HG03025 (cell line): Measurements from ENCODE around the gene WNT4.

Experiments used
- ATAC-seq: cut with Tn5 transposase; IDR thresholded peaks from one replicate; pipeline ENCODE4 v1.9.1; 2021; ENCODE audit warnings: mild to moderate bottlenecking, moderate library complexity; ENCODE audit not compliant: unreplicated experiment, low FRiP score

Gene WNT4

GRCh38 chr1:22143065-22144033, at the start of gene WNT4:
Gene WNT4, minus strand, starts transcription at chr1:22143097. Its CDS starts 175 bp downstream, at chr1:22142922.
- no peak for ATAC-seq

DNA sequence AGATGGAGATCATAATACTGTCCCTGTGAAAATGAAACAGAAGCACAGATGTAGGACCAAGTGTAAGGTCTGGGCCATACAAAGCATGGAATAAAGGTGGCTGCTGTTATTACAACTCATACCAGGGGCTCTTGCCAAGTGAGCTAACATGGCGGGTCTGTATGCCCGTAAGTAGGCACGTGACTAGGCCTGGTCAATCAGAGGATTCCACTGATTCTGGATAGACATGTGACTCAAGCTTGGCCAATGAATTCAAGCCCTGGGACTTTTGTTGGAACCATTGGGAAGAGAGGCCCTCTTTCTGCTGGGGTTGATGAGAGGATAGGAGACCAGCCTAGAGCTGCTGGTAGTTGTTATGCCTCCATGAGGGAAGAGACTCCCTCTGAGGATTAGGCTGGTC, 47.8 kb upstream of the WNT4 start:
- ATAC-seq = no peak

GRCh38 chr1:22190251-22190650, 47.4 kb upstream of the WNT4 start:
- ATAC-seq = no peak

GRCh38 chr1:22189619-22190018, 46.7 kb upstream of the WNT4 start:
- ATAC-seq = no peak

- no peak for ATAC-seq
Observed at GRCh38 chr1:22188914-22189313, 46.0 kb upstream of the WNT4 start.

GRCh38 chr1:22188436-22188835, 45.5 kb upstream of the WNT4 start:
- no peak for ATAC-seq

- no peak for ATAC-seq
Observed at GRCh38 chr1:22186311-22186710, 43.4 kb upstream of the WNT4 start.

DNA sequence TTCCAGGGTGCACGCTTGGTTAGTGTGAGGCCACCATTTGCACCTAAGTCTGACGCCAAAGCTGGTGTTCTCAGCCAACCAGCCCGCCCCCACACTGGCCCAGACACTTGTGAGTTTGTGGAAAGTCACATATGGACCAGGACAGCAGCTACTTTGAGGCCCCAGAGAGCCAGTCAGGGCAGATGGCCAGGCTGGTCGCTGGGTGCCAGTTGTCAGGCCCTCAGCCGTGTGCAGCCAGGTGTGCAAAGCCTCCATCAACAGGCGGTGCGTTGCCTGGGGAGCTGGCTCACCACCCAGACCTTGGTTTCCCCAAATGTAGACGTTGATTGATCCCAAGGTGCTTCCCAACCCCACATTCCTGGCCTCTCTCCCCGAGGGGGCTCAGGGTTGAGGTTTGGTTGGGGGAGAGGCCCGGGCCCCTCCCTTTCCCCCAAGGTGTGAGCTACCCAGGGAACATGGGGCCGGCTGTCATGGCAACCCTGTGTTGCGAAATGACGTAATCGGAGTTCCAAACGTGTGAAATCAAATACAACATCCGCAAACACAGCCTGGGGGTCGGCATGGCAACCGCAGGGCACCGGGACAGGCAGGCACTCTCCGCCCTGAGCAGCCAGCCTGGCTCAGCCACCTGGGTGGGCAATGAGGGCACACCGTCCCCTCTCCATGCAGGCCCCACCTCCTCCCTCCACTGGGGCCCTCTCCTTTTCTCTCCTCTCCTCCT, 42.2 kb upstream of the WNT4 start:
- no peak for ATAC-seq

DNA sequence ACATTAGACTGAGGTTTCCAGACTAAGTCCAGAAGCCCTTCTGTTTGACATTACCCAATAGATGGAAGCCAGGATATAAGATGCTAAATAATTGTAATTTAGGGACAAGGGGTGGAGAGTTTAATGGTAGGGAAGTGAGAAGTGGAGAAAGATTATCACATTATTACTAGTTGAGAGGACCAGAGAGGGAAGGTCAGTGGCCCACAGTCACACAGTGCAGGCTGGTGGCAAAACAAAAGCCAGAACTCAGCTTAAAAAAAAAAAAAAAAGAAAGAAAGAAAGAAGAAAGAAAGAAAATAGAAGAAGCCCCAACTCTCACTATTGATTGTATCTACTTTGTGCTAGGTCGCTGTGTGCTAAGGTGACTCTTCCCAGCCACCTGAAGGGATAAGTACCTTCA, 41.6 kb upstream of the WNT4 start:
- ATAC-seq = no peak

DNA sequence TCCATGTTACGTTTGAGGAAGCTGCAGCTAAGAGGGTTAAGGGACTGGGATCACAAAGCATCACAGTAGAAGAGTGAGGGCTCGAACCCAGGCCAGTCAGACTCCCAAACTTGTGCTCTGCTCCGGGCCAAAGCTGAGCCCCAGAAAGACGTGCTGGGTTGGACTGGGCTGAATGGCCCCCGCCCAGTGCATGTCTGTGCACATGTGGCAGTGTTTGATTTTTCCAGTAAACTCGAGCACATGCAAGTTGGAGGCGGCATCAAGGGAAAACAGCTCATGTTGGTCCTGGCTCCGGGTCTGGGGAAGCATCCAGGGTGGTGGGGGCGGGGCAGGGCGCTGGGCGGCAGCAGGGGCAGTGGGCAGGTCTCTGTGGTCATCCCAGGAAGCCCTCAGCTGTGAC, 39.8 kb upstream of the WNT4 start:
- ATAC-seq = no peak

GRCh38 chr1:22179197-22179803, 36.4 kb upstream of the WNT4 start:
- ATAC-seq = no peak

GRCh38 chr1:22177354-22178003, 34.6 kb upstream of the WNT4 start:
- no peak for ATAC-seq

DNA sequence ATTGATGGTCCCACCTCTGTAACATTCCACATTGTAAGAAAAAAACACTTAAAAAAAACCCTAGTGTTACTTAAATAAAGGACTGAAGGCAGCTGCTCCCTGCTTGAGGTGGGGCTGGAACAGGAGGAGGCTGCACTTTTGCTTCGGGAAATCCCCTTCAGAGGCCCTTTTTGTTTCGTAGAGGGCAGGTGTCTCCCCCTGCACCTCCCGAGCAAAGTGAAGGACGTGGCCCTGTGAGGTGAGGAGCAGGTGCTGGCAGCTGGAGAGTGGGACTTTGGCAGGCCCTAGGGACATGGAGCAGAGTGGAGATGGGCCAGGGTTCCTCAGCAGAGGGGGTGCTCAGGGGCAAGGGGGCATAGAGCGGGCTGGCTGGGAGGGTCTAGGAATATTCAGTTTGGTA, 33.4 kb upstream of the WNT4 start:
- ATAC-seq = no peak

GRCh38 chr1:22174446-22175220, 31.7 kb upstream of the WNT4 start:
- no peak for ATAC-seq

DNA sequence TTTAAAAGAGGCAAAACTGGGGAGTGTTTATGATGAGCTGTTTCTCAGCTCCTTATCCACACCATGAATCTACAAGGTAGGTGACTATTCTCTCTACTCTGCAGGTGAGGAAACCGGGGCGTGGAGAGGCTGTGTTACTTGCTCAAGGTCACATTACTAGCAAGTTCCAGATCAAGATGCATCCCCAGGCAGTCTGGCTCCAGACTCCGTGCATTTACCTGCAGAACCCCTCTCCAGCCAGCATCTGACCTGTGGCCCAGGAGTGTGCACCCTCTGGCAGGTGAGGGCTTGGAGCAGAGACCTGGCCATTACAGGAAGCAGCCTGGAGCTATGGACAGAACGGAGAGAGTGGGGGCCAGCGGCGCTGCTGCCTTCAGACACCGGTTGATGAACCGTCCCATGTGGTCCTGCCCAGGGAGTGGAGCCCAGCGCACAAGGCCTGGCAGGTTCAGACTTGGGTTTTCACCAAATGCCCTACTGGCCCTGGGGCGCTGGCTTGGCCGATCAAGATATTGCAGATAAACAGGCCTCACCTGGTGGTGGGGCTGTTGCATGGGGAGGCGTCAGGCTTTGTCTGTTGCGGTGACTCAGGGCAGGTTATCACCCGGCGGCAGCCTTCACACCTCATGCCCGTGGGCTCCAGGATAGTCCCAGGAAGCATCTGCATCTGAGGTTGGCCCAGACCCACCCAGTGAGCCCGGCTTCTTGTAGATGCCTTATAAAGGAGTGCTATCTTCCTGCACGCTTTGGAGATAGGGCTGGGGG, 29.2 kb upstream of the WNT4 start:
- ATAC-seq = no peak

DNA sequence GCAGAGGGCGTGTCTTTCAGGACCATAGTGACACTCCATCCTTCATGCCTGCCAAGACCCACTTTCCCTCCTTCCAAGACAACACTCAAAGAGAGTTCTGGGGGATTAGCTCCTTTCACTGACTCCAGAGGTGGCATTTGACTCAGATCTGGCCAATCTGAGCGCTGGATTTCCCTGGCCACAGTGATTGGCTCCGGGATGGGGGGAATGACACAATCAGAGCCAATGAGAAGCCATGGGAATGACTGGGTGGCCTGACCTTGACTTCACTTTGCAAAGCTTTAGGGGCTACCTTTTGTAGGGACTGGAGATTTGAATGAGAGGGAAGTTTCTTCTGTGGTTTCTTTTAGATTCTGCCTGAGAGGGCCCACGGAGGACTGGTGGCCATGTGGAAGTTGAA, 26.9 kb upstream of the WNT4 start:
- no peak for ATAC-seq

- no peak for ATAC-seq
Observed at GRCh38 chr1:22168412-22168973, 25.6 kb upstream of the WNT4 start.

DNA sequence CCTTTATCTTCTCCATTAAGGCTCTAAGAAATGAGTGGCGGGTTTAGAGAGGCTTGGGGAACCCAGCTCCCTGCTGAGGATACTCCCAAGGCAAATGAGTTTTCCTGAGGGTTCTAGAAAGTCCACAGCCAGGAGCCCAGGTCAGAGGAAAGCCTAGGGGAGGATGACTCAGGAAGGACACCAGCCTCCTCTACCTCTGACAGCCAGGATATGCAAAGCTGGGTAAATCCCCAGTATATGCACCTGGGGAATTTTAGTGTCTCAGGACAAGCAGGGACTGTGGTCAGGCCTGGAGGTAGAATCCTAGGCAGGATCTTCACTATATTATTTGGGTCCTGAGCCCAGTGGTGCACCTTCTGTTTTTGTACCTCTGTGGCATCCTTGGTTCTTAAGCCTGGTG, 23.5 kb upstream of the WNT4 start:
- ATAC-seq = no peak
